Vagina (tissue), 2 donors: Measurements from ENCODE around the gene CSTF1. TPM values are rescaled to one million over a fixed set of nuclear protein-coding genes. Genes with fewer than 3 reads are reported as not detected.
"Not testable (repeated sequence)": the region's sequence is repeated elsewhere in the genome, so short reads cannot be mapped to it uniquely, and the experiment has no call there.

Experiments used
- DNase-seq, 2 donors: peaks; one replicate each; pipeline ENCODE4 v3.0.0-alpha.2; 2017; ENCODE audit errors: extremely low spot score in 2 of 2
- H3K27ac ChIP-seq: fragments of 200-600 bp; sonication (generic); one replicate; pipeline ENCODE4 v1.5.1; 2019
- H3K27me3 ChIP-seq: fragments of 200-600 bp; sonication (generic); one replicate; pipeline ENCODE4 v1.5.1; 2019
- H3K36me3 ChIP-seq, 2 donors: fragments of 200-600 bp; sonication (generic); one replicate each; pipeline ENCODE4 v1.5.1; 2017 to 2019
- H3K4me1 ChIP-seq: fragments of 200-600 bp; sonication (generic); one replicate; pipeline ENCODE4 v1.5.1; 2019
- H3K4me3 ChIP-seq, 2 donors: fragments of 200-600 bp; sonication (generic); 1 replicate in 1 of 2; 2 replicates in 1 of 2; pipeline ENCODE4 v1.5.1; 2016 to 2019
- H3K9me3 ChIP-seq: fragments of 200-600 bp; sonication (generic); one replicate; pipeline ENCODE4 v1.5.1; 2019
- CTCF ChIP-seq, 3 experiments: fragments of 450-650 bp in 2 of 3; fragments of 200-600 bp in 1 of 3; sonication (generic) in 1 of 3; IDR thresholded peaks; one replicate each; pipeline ENCODE4 v1.5.1; 2017 to 2019; ENCODE audit warnings: antibody characterized with exemption in 3 of 3, mild to moderate bottlenecking in 2 of 3, moderate library complexity in 2 of 3
- POLR2A ChIP-seq, 2 donors: fragments of 450-650 bp; IDR thresholded peaks; one replicate each; pipeline ENCODE4 v1.6.1; 2017; ENCODE audit warnings: antibody characterized with exemption in 2 of 2, mild to moderate bottlenecking in 2 of 2, moderate library complexity in 2 of 2
- POLR2AphosphoS5 ChIP-seq, 2 donors: sonication (generic); formaldehyde crosslinking; IDR thresholded peaks; one replicate each; pipeline ENCODE4 v1.9.0; 2017; ENCODE audit warnings: antibody characterized with exemption in 2 of 2, mild to moderate bottlenecking in 2 of 2, low read depth in 1 of 2; ENCODE audit not compliant: insufficient read depth in 1 of 2
- intact Hi-C: fragments of 100-400 bp; cut with DNase I; formaldehyde crosslinking; loops from one replicate; pipeline ENCODE4 v1.15.1; 2023
- total RNA-seq: library from RNA; depleted of rRNA; stranded (reverse); fragments of >200 nt; gene quantifications from one replicate; pipeline ENCODE4 v1.2.3, GENCODE V29; 2016

CSTF1 gene
- total RNA-seq, 1 donor from 2014 or later = 27.0 TPM

GRCh38 chr20:56383334-56383733, 9.1 kb upstream of the CSTF1 start:
- intact Hi-C loops = no loop called here
- H3K4me3 ChIP-seq = no peak overlapping the region
- H3K4me1 ChIP-seq = no peaks in the 10 kb centered on the region
- TF ChIP-seq CTCF (IDR thresholded peaks at IDR 0.05) = no peak
- no peak for TF ChIP-seq POLR2A (IDR thresholded peaks at IDR 0.05)
- no peaks in the 10 kb centered on the region for H3K36me3 ChIP-seq
- H3K27me3 ChIP-seq = no peaks in the 10 kb centered on the region
- peak in 1 of 2 donors; percentile 72 for DNase-seq
- no peaks in the 10 kb centered on the region for H3K9me3 ChIP-seq
- H3K27ac ChIP-seq = no peak overlapping the region

GRCh38 chr20:56385130-56385529, 7.3 kb upstream of the CSTF1 start:
- H3K4me3 ChIP-seq = no peak overlapping the region
- no peaks in the 10 kb centered on the region for H3K9me3 ChIP-seq
- H3K36me3 ChIP-seq = no peaks in the 10 kb centered on the region
- H3K4me1 ChIP-seq = no peaks in the 10 kb centered on the region
- no peaks in the 10 kb centered on the region for H3K27me3 ChIP-seq
- no peak overlapping the region for H3K27ac ChIP-seq
- intact Hi-C loops = no loop called here
- DNase-seq = no peak
- TF ChIP-seq POLR2AphosphoS5 (IDR thresholded peaks at IDR 0.05; ENCODE audit: insufficient read depth in 1 of 2, low read depth in 1 of 2) (no peak), CTCF (IDR thresholded peaks at IDR 0.05) (no peak), POLR2A (IDR thresholded peaks at IDR 0.05) (no peak)

- Histone ChIP-seq H3K4me1 (peaks cover 2% of the 10 kb centered on the region), H3K4me3 (no peak overlapping the region), H3K27ac (no peak overlapping the region), H3K36me3 (no peaks in the 10 kb centered on the region), H3K9me3 (no peaks in the 10 kb centered on the region), H3K27me3 (no peaks in the 10 kb centered on the region)
- TF ChIP-seq CTCF (IDR thresholded peaks at IDR 0.05) (no peak), POLR2A (IDR thresholded peaks at IDR 0.05) (no peak), POLR2AphosphoS5 (IDR thresholded peaks at IDR 0.05; ENCODE audit: insufficient read depth in 1 of 2, low read depth in 1 of 2) (no peak)
- peak in 1 of 2 donors; percentile 64 for DNase-seq
- intact Hi-C loops = no loop called here
Observed at GRCh38 chr20:56386219-56386618, 6.2 kb upstream of the CSTF1 start.

- H3K27ac ChIP-seq = no peak overlapping the region
- TF ChIP-seq POLR2AphosphoS5 (IDR thresholded peaks at IDR 0.05; ENCODE audit: insufficient read depth in 1 of 2, low read depth in 1 of 2) (no peak), CTCF (IDR thresholded peaks at IDR 0.05) (no peak), POLR2A (IDR thresholded peaks at IDR 0.05) (no peak)
- DNase-seq = peak in 1 of 2 donors; percentile 60
- intact Hi-C loops = no loop called here
- H3K9me3 ChIP-seq = no peaks in the 10 kb centered on the region
- H3K4me1 ChIP-seq = peaks cover 14% of the 10 kb centered on the region
- no peaks in the 10 kb centered on the region for H3K36me3 ChIP-seq
- no peak overlapping the region for H3K4me3 ChIP-seq
- no peaks in the 10 kb centered on the region for H3K27me3 ChIP-seq
Observed at GRCh38 chr20:56388882-56389281, 3.6 kb upstream of the CSTF1 start.

- TF ChIP-seq CTCF (IDR thresholded peaks at IDR 0.05) = no peak
- TF ChIP-seq POLR2AphosphoS5 (IDR thresholded peaks at IDR 0.05; ENCODE audit: insufficient read depth in 1 of 2, low read depth in 1 of 2) = no peak
- TF ChIP-seq POLR2A (IDR thresholded peaks at IDR 0.05) = no peak
- DNase-seq = no peak
- H3K4me1 ChIP-seq = peaks cover 20% of the 10 kb centered on the region
- no peak overlapping the region for H3K4me3 ChIP-seq
- intact Hi-C loops = loop anchor here (10.0 kb wide), 1 partner anchor 75 kb away; the partner anchor contains the start of gene RTF2
- H3K27ac ChIP-seq = no peak overlapping the region
- no peaks in the 10 kb centered on the region for H3K9me3 ChIP-seq
- no peaks in the 10 kb centered on the region for H3K36me3 ChIP-seq
- no peaks in the 10 kb centered on the region for H3K27me3 ChIP-seq
Observed at GRCh38 chr20:56389807-56390206, 2.6 kb upstream of the CSTF1 start.

GRCh38 chr20:56390396-56390795, 2.0 kb upstream of the CSTF1 start:
- peak in 1 of 2 donors; percentile 16 for DNase-seq
- H3K9me3 ChIP-seq, H3K27ac ChIP-seq, H3K27me3 ChIP-seq, H3K36me3 ChIP-seq, H3K4me3 ChIP-seq: not testable (repeated sequence)
- intact Hi-C loops = loop anchor here (10.0 kb wide), 1 partner anchor 74 kb away; the partner anchor contains the start of gene RTF2
- H3K4me1 ChIP-seq = peaks cover 20% of the 10 kb centered on the region
